Lower lobe of right lung (tissue), 2 donors: Measurements from ENCODE around the gene BORCS6. TPM values are rescaled to one million over a fixed set of nuclear protein-coding genes. Genes with fewer than 3 reads are reported as not detected.
A peak's percentile ranks its signal among the peaks of the same experiment; 100 is the strongest.

Experiments used
- ATAC-seq, 2 donors: fragments of 200-7000 bp; cut with Tn5 transposase; one replicate each; pipeline ENCODE4 v1.9.1; 2020 to 2022; ENCODE audit warnings: mild to moderate bottlenecking in 2 of 2, moderate library complexity in 2 of 2
- DNase-seq: peaks from one replicate; pipeline ENCODE4 v3.0.0-alpha.2; 2020
- H3K27ac ChIP-seq: fragments of 200-600 bp; one replicate; pipeline ENCODE4 v1.8.0; 2022
- H3K27me3 ChIP-seq: fragments of 200-600 bp; one replicate; pipeline ENCODE4 v1.8.0; 2022; ENCODE audit warnings: low read depth
- H3K36me3 ChIP-seq: fragments of 200-600 bp; one replicate; pipeline ENCODE4 v1.8.0; 2022; ENCODE audit warnings: mild to moderate bottlenecking
- H3K4me1 ChIP-seq: fragments of 200-600 bp; one replicate; pipeline ENCODE4 v1.8.0; 2022
- H3K4me3 ChIP-seq: fragments of 200-600 bp; one replicate; pipeline ENCODE4 v1.8.0; 2022; ENCODE audit warnings: mild to moderate bottlenecking
- H3K9me3 ChIP-seq: fragments of 200-600 bp; one replicate; pipeline ENCODE4 v1.8.0; 2022
- CTCF ChIP-seq: fragments of 200-600 bp; IDR thresholded peaks from one replicate; pipeline ENCODE4 v1.8.0; 2022; ENCODE audit warnings: antibody characterized with exemption, mild to moderate bottlenecking
- intact Hi-C: fragments of 100-400 bp; cut with DNase I; formaldehyde crosslinking; loops from one replicate; pipeline ENCODE4 v1.11.0; 2022
- total RNA-seq: library from RNA; stranded (reverse); fragmentation: NEBNext Ultra II Directional; extraction: Animal tissue kit (Norgen Biotek cat#: 25700); gene quantifications from one replicate; pipeline ENCODE4 v1.2.1, GENCODE V29; 2021
- donor health status: DM: no; HTN: yes; CAD: no; lungs with severe emphysema.

The BORCS6 gene
- total RNA-seq, 1 donor from 2014 or later: 7.7 TPM

- Histone ChIP-seq H3K4me3 (no peak overlapping the region), H3K36me3 (peaks cover 83% of the 10 kb centered on the region), H3K27ac (peak overlapping the region; percentile 31), H3K9me3 (no peaks in the 10 kb centered on the region), H3K27me3 (no peaks in the 10 kb centered on the region), H3K4me1 (peaks cover 34% of the 10 kb centered on the region)
- TF ChIP-seq CTCF: no peak
- peak; percentile 40 for DNase-seq
- intact Hi-C loops: no loop called here
- ATAC-seq: no peak
Observed at GRCh38 chr17:8147805-8148404, 42.1 kb downstream of the BORCS6 start.

DNA sequence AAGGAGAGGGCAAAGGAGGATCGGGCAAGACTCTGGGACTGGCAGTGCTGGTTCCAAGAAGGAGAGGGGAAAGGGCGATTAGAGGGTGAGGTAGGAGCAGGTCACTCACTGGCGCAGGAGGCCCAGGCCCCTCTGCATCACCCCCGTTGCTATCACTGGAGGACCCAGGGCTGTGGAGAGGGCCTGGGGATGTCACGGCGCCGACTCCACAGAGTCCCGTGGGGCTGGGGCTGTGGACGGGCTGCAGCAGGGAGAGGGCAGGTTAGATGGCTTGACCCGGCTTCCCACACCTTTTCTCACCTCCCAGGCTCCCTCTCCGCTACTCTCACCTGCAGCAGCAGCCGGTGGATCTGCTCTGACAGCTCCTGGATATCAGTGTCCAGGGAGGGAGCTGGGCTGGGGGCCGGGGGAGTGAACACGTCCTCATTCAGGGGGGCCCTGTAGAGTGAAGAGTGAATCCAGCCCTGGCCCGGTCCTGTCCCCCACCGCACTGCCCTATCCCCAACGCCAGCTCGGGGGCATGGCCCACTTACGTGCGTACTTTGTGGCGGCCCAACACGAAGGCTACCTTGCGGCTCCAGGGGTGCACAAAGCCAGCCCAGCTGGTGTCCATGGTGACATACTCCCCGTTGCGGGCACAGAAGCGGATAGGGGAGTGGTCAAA lies 42.7 kb downstream of the BORCS6 start:
- Histone ChIP-seq H3K4me3 (no peak overlapping the region), H3K27me3 (no peaks in the 10 kb centered on the region), H3K9me3 (no peaks in the 10 kb centered on the region), H3K4me1 (peaks cover 29% of the 10 kb centered on the region), H3K36me3 (peaks cover 88% of the 10 kb centered on the region), H3K27ac (peak overlapping the region; percentile 31)
- DNase-seq (peak; percentile 46), ATAC-seq (no peak)
- TF ChIP-seq CTCF: no peak
- intact Hi-C loops: no loop called here

DNA sequence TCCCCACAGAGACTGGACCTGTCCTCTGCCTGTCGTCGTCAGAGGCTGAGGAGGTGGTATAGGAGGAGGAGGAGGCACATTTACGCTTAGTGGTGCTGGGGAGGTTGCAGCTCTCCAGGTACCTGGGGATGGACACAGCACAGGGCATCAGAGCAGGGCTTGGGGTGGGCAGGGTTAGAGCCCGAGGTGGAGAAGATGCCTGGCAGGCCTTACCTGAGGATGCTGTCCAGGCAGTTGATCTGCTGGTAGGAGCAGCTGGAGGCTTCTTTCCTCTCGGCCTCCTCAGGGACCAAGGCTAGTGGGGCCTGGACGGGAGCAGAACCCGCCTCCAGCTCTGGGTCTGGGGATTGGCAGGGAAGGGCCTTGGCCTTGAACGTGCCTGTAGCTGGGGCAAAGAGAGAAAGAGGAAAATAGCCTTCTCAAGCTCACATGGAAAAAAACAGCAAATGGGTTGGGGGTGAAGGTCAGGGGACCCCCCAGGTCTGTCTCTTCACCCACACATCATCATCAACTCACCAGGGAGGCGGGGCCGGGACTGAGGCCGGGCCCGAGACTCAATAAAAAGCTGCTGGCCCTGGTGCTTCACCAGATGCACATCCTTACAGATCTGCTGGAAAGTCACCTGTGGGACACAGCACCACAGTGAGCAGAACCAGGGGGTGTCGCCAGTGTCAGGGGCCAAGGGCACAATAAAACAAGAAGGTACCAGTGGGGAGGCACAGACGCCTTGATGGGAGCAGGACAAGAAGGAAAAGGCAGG lies 43.4 kb downstream of the BORCS6 start:
- H3K36me3 ChIP-seq: peaks cover 95% of the 10 kb centered on the region
- intact Hi-C loops: no loop called here
- ATAC-seq: no peak
- H3K27ac ChIP-seq: peak overlapping the region; percentile 27
- H3K4me3 ChIP-seq: no peak overlapping the region
- no peaks in the 10 kb centered on the region for H3K27me3 ChIP-seq
- TF ChIP-seq CTCF: no peak
- peaks cover 29% of the 10 kb centered on the region for H3K4me1 ChIP-seq
- no peaks in the 10 kb centered on the region for H3K9me3 ChIP-seq
- no peak for DNase-seq

- Histone ChIP-seq H3K36me3 (peaks cover 100% of the 10 kb centered on the region), H3K27me3 (no peaks in the 10 kb centered on the region), H3K9me3 (no peaks in the 10 kb centered on the region), H3K4me1 (peaks cover 26% of the 10 kb centered on the region), H3K27ac (no peak overlapping the region), H3K4me3 (no peak overlapping the region)
- no peak for ATAC-seq
- intact Hi-C loops: no loop called here
- TF ChIP-seq CTCF: no peak
- peak; percentile 41 for DNase-seq
Observed at GRCh38 chr17:8145811-8146210, 44.2 kb downstream of the BORCS6 start.

GRCh38 chr17:8144401-8145231 lies 45.4 kb downstream of the BORCS6 start:
- H3K4me3 ChIP-seq: no peak overlapping the region
- H3K36me3 ChIP-seq: peaks cover 100% of the 10 kb centered on the region
- peaks cover 26% of the 10 kb centered on the region for H3K4me1 ChIP-seq
- DNase-seq (peak; percentile 40), ATAC-seq (peak in 1 of 2 donors; percentile 2)
- no peak for TF ChIP-seq CTCF
- H3K9me3 ChIP-seq: no peaks in the 10 kb centered on the region
- intact Hi-C loops: no loop called here
- no peaks in the 10 kb centered on the region for H3K27me3 ChIP-seq
- no peak overlapping the region for H3K27ac ChIP-seq
